WTC11 (cell line): ENCODE data around the gene LENG1. TPM values are rescaled to one million over a fixed set of nuclear protein-coding genes. Genes with fewer than 3 reads are reported as not detected.
A peak's percentile ranks its signal among the peaks of the same experiment; 100 is the strongest.

Experiments
- ARID4B ChIP-seq: sonication (generic); formaldehyde crosslinking; IDR thresholded peaks from 2 replicates; pipeline ENCODE4 v1.8.0; 2023; ENCODE audit warnings: missing genetic modification reagents, mild to moderate bottlenecking, borderline replicate concordance
- ATF1 ChIP-seq: sonication (generic); formaldehyde crosslinking; IDR thresholded peaks from 2 replicates; pipeline ENCODE4 v1.8.1; 2023; ENCODE audit warnings: mild to moderate bottlenecking, moderate library complexity, missing genetic modification reagents
- ATF6 ChIP-seq: sonication (generic); formaldehyde crosslinking; IDR thresholded peaks from 2 replicates; pipeline ENCODE4 v1.8.1; 2023; ENCODE audit warnings: mild to moderate bottlenecking, missing genetic modification reagents
- CDX4 ChIP-seq: fragments of 250-450 bp; sonication (Bioruptor Pico); IDR thresholded peaks from 2 replicates; pipeline ENCODE4 v1.9.0; 2021; ENCODE audit warnings: moderate library complexity, mild to moderate bottlenecking, inconsistent platforms, borderline replicate concordance
- E2F1 ChIP-seq: sonication (generic); formaldehyde crosslinking; IDR thresholded peaks from 2 replicates; pipeline ENCODE4 v1.8.0; 2022; ENCODE audit warnings: mild to moderate bottlenecking, missing genetic modification reagents
- ELF4 ChIP-seq: sonication (generic); formaldehyde crosslinking; IDR thresholded peaks from 2 replicates; pipeline ENCODE4 v1.8.1; 2022; ENCODE audit warnings: low read depth, mild to moderate bottlenecking, moderate library complexity, missing genetic modification reagents
- HMGXB4 ChIP-seq: sonication (generic); formaldehyde crosslinking; IDR thresholded peaks from 2 replicates; pipeline ENCODE4 v1.8.1; 2023; ENCODE audit warnings: mild to moderate bottlenecking, moderate library complexity, missing genetic modification reagents
- JUN ChIP-seq: sonication (generic); formaldehyde crosslinking; IDR thresholded peaks from 2 replicates; pipeline ENCODE4 v1.8.0; 2023; ENCODE audit warnings: mild to moderate bottlenecking, missing genetic modification reagents
- KAT7 ChIP-seq: sonication (generic); formaldehyde crosslinking; IDR thresholded peaks from 2 replicates; pipeline ENCODE4 v1.8.1; 2023; ENCODE audit warnings: missing genetic modification reagents, mild to moderate bottlenecking, borderline replicate concordance
- NFYB ChIP-seq: sonication (generic); formaldehyde crosslinking; conservative IDR thresholded peaks from 2 replicates; pipeline ENCODE4 v1.8.0; 2022; ENCODE audit warnings: low read depth, missing genetic modification reagents
- NR1H2 ChIP-seq: sonication (generic); formaldehyde crosslinking; IDR thresholded peaks from 2 replicates; pipeline ENCODE4 v1.9.0; 2021; ENCODE audit warnings: mild to moderate bottlenecking, moderate library complexity, missing genetic modification reagents
- PRRX2 ChIP-seq: fragments of 250-450 bp; sonication (Bioruptor Pico); IDR thresholded peaks from 2 replicates; pipeline ENCODE4 v1.8.0; 2021; ENCODE audit warnings: mild to moderate bottlenecking
- SOX15 ChIP-seq: fragments of 250-450 bp; sonication (Bioruptor Pico); IDR thresholded peaks from 2 replicates; pipeline ENCODE4 v1.9.0; 2021; ENCODE audit warnings: mild to moderate bottlenecking
- TCF7 ChIP-seq: sonication (generic); formaldehyde crosslinking; IDR thresholded peaks from 2 replicates; pipeline ENCODE4 v1.8.0; 2022; ENCODE audit warnings: mild to moderate bottlenecking, low read depth, missing genetic modification reagents, moderate library complexity
- USF2 ChIP-seq: sonication (generic); formaldehyde crosslinking; IDR thresholded peaks from 2 replicates; pipeline ENCODE4 v1.8.1; 2023; ENCODE audit warnings: mild to moderate bottlenecking, missing genetic modification reagents, moderate library complexity
- ZNF232 ChIP-seq: sonication (generic); formaldehyde crosslinking; IDR thresholded peaks from 2 replicates; pipeline ENCODE4 v1.8.0; 2022; ENCODE audit warnings: mild to moderate bottlenecking, missing genetic modification reagents
- ZNF671 ChIP-seq: fragments of 250-450 bp; sonication (Bioruptor Pico); IDR thresholded peaks from 2 replicates; pipeline ENCODE4 v1.8.0; 2021; ENCODE audit warnings: mild to moderate bottlenecking
- total RNA-seq: library from RNA; stranded (reverse); gene quantifications from 3 replicates; pipeline ENCODE4 v1.2.3, GENCODE V29; 2021
- TF ChIP-seq, protein P1 (sequence below): fragments of 250-450 bp; sonication (Bioruptor Pico); IDR thresholded peaks from 2 replicates; pipeline ENCODE4 v1.8.0; 2021; ENCODE audit warnings: mild to moderate bottlenecking
- TF ChIP-seq, protein P2 (sequence below): sonication (generic); formaldehyde crosslinking; IDR thresholded peaks from 2 replicates; pipeline ENCODE4 v1.8.1; 2023; ENCODE audit warnings: mild to moderate bottlenecking, missing genetic modification reagents, moderate library complexity
- TF ChIP-seq, protein P3 (sequence below): sonication (generic); formaldehyde crosslinking; IDR thresholded peaks from 2 replicates; pipeline ENCODE4 v1.8.1; 2023; ENCODE audit warnings: mild to moderate bottlenecking, missing genetic modification reagents, borderline replicate concordance

Gene LENG1
- total RNA-seq, 1 experiment from 2014 or later, result 4.9 TPM

DNA sequence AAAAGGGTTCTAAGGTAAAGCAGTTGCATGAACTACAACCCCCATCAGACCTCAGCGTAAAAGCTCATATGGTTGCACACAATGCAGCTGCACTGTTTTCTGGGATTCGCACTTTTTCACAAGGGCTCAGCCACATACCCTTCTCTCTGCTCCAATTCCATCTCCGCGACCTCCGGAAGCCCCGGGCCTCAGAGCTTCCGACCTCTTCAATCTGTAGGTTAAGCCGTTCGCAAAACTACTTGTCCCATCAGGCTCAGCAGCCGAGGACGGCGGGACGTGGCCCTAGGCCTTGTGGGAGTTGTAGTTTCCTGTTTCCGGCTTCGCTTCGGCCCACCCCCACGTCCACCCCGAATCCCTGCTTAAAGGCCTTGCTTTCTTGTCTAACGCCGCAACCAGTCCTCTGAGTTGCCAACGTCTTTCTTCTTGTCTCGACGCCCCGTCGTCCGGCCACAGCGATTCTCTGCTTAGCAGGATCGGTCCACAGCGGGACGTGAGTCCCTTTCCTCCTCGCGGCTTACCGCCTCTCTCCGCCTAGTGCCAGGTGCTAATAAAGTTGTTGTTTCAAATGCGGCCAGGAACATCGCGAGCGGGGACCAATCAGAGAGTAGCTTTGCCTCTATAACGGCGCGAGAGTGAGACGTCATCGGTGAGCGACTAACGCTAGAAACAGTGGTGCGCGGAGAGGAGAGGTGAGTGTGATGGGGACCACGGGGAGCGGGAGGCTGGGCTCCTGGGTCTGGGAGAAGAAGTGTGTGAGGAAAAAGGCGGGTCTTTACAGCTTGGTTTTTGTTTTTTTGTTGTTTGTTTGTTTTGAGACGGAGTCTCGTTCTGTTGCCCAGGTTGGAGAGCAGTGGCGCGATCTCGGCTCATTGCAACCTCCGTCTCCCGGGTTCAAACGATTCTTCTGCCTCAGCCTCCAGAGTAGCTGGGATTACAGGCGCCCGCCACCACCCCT lies 44.1 kb downstream of the LENG1 start, which contains the start of the genes PRPF31 and TFPT (continued):
- TF ChIP-seq ARID4B, result peak; percentile 87; the same call in 1 of the 2 replicates
- TF ChIP-seq, protein P1, sequence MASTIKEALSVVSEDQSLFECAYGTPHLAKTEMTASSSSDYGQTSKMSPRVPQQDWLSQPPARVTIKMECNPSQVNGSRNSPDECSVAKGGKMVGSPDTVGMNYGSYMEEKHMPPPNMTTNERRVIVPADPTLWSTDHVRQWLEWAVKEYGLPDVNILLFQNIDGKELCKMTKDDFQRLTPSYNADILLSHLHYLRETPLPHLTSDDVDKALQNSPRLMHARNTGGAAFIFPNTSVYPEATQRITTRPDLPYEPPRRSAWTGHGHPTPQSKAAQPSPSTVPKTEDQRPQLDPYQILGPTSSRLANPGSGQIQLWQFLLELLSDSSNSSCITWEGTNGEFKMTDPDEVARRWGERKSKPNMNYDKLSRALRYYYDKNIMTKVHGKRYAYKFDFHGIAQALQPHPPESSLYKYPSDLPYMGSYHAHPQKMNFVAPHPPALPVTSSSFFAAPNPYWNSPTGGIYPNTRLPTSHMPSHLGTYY (CRISPR knock-in tag), result no peak; the same call in 1 of the 2 replicates
- peak; percentile 91 for TF ChIP-seq NFYB (CRISPR knock-in tag)
- TF ChIP-seq CDX4, result no peak
- TF ChIP-seq TCF7 (CRISPR knock-in tag), result no peak
- TF ChIP-seq, protein P2, sequence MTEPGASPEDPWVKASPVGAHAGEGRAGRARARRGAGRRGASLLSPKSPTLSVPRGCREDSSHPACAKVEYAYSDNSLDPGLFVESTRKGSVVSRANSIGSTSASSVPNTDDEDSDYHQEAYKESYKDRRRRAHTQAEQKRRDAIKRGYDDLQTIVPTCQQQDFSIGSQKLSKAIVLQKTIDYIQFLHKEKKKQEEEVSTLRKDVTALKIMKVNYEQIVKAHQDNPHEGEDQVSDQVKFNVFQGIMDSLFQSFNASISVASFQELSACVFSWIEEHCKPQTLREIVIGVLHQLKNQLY (CRISPR knock-in tag), result no peak
- TF ChIP-seq SOX15 (CRISPR knock-in tag), result no peak
- TF ChIP-seq E2F1 (CRISPR knock-in tag), result no peak
- 0 out of 2 replicates have a peak, but pooled peaks have one; percentile 63 for TF ChIP-seq KAT7 (CRISPR knock-in tag)
- TF ChIP-seq ELF4 (CRISPR knock-in tag), result no peak
- peak; percentile 54; the same call in 1 of the 2 replicates for TF ChIP-seq HMGXB4
- TF ChIP-seq ZNF671 (CRISPR knock-in tag), result no peak
- TF ChIP-seq JUN (CRISPR knock-in tag), result no peak
- TF ChIP-seq USF2 (CRISPR knock-in tag), result no peak
- TF ChIP-seq ATF1 (CRISPR knock-in tag), result peak; percentile 95; the same call in 1 of the 2 replicates
- TF ChIP-seq PRRX2, result no peak
- TF ChIP-seq ZNF232 (CRISPR knock-in tag), result peak; percentile 56; the same call in 1 of the 2 replicates
- TF ChIP-seq ATF6 (CRISPR knock-in tag), result no peak
- no peak for TF ChIP-seq NR1H2 (CRISPR knock-in tag)
- TF ChIP-seq, protein P3, sequence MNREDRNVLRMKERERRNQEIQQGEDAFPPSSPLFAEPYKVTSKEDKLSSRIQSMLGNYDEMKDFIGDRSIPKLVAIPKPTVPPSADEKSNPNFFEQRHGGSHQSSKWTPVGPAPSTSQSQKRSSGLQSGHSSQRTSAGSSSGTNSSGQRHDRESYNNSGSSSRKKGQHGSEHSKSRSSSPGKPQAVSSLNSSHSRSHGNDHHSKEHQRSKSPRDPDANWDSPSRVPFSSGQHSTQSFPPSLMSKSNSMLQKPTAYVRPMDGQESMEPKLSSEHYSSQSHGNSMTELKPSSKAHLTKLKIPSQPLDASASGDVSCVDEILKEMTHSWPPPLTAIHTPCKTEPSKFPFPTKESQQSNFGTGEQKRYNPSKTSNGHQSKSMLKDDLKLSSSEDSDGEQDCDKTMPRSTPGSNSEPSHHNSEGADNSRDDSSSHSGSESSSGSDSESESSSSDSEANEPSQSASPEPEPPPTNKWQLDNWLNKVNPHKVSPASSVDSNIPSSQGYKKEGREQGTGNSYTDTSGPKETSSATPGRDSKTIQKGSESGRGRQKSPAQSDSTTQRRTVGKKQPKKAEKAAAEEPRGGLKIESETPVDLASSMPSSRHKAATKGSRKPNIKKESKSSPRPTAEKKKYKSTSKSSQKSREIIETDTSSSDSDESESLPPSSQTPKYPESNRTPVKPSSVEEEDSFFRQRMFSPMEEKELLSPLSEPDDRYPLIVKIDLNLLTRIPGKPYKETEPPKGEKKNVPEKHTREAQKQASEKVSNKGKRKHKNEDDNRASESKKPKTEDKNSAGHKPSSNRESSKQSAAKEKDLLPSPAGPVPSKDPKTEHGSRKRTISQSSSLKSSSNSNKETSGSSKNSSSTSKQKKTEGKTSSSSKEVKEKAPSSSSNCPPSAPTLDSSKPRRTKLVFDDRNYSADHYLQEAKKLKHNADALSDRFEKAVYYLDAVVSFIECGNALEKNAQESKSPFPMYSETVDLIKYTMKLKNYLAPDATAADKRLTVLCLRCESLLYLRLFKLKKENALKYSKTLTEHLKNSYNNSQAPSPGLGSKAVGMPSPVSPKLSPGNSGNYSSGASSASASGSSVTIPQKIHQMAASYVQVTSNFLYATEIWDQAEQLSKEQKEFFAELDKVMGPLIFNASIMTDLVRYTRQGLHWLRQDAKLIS (CRISPR knock-in tag), result no peak
